Left lung (tissue), 10 donors: Measurements from ENCODE around the gene ZFP64. TPM values are rescaled to one million over a fixed set of nuclear protein-coding genes. Genes with fewer than 3 reads are reported as not detected.

Experiments
- ATAC-seq: fragments of 200-7000 bp; cut with Tn5 transposase; one replicate; pipeline ENCODE4 v1.9.1; 2020; ENCODE audit warnings: moderate library complexity
- DNase-seq, 4 donors: peaks; one replicate each; pipeline ENCODE4 v3.0.0-alpha.2; 2013 to 2020
- H3K27ac ChIP-seq, 2 donors: fragments of 200-600 bp; sonication (generic) in 1 of 2; one replicate each; pipeline versions ENCODE4 v1.5.0 to v1.8.0; 2020 to 2021
- H3K27me3 ChIP-seq, 2 donors: fragments of 200-600 bp; sonication (generic) in 1 of 2; one replicate each; pipeline versions ENCODE4 v1.5.0 to v1.8.0; 2020 to 2021
- H3K36me3 ChIP-seq, 2 donors: fragments of 200-600 bp; sonication (generic) in 1 of 2; one replicate each; pipeline versions ENCODE4 v1.5.0 to v1.8.0; 2020 to 2021
- H3K4me1 ChIP-seq, 2 donors: fragments of 200-600 bp; one replicate each; pipeline ENCODE4 v1.8.0; 2021
- H3K4me3 ChIP-seq, 2 donors: fragments of 200-600 bp; sonication (generic) in 1 of 2; one replicate each; pipeline versions ENCODE4 v1.5.0 to v1.8.0; 2020 to 2021; ENCODE audit warnings: mild to moderate bottlenecking in 1 of 2
- H3K9me3 ChIP-seq, 2 donors: fragments of 200-600 bp; sonication (generic) in 1 of 2; one replicate each; pipeline versions ENCODE4 v1.5.0 to v1.8.0; 2020 to 2021
- intact Hi-C, 2 donors: fragments of 100-400 bp; cut with DNase I; formaldehyde crosslinking; loops; one replicate each; pipeline versions ENCODE4 v1.11.2 to v1.14.2; 2022
- polyA plus RNA-seq, 6 donors: library from polyadenylated mRNA; unstranded; fragments of 120-200 nt; gene quantifications; one replicate each; pipeline ENCODE4 v1.2.1, GENCODE V29; 2013; ENCODE audit not compliant: insufficient read length in 6 of 6
- total RNA-seq, 2 donors: library from RNA; stranded (reverse); fragmentation: NEBNext Ultra II Directional; extraction: Animal tissue kit (Norgen Biotek cat#: 25700); gene quantifications; one replicate each; pipeline ENCODE4 v1.2.1, GENCODE V29; 2021
- TF ChIP-seq, protein P1 (sequence below), 2 donors: fragments of 200-600 bp; sonication (generic) in 1 of 2; IDR thresholded peaks; one replicate each; pipeline versions ENCODE4 v1.5.0 to v1.8.0; 2021; ENCODE audit warnings: antibody characterized with exemption in 2 of 2
- donor health status: DM: no; HTN: yes; CAD: no.
- donor health status: DM: no; HTN: no; CAD: no.

Gene ZFP64
- total and polyA plus RNA-seq, 8 donors: 10.8 to 22.1 (median 18.7) TPM

DNA sequence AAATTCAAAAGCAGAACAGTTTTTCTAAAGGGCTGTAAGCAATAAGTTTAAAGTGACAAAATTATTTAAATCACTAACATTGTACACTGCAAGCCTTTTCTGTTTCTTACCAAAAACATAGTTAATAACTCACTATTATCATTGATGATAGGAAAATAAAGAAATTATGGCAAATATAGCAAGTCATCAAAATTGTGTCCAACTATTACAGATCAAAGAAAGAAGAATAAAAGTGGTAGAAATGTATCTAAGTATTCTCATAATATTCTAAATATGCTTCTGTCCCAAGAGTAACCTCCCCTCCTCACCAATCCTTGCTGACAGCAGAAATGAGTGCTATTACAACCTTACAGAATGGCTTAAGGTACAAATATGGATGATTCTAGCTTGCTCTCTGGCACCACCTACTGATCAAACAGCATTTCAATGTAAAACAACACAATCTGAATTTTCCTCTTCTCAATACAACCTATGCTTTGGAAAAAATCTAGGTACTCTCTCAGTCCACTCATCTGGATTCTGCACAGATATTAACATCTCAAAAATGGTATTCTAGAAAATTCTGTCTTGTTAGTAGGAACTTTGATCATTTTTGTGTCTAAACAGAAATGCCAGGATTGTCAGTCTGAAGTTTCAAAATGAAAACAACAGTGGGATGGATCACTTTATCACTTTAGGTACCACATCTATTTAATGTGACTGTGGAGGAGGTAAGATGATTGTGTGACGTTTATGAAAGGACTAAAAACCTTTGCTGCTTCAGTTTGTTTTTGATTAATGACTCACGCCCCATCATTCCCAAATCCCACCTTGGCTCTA is 40.9 kb downstream of the ZFP64 start:
- no peaks in the 10 kb centered on the region for H3K9me3 ChIP-seq
- ATAC-seq: peak; percentile 76

DNA sequence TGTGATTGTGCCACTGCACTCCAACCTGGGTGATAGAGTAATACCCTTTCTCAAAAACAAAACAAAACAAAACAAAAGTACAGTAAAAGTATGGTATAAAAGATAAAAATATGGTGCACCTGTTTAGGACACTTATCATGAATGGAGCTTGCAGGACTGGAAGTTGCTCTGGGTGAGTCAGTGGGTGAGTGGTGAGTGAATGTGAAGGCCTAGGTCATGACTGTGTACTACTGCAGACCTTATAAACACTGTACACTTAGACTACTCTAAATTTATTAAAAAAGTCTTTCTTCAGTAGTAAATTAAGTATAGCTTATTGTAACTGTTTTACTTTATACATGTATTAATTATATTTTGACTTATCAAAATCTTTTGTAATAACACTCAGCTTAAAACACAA is 46.0 kb downstream of the ZFP64 start:
- peaks cover 0 to 3% of the 10 kb centered on the region in 2 donors for H3K9me3 ChIP-seq
- no peak overlapping the region for H3K27ac ChIP-seq
- intact Hi-C loops: no loop called here
- H3K4me1 ChIP-seq: no peaks in the 10 kb centered on the region
- DNase-seq (no peak), ATAC-seq (no peak)
- TF ChIP-seq, protein P1, sequence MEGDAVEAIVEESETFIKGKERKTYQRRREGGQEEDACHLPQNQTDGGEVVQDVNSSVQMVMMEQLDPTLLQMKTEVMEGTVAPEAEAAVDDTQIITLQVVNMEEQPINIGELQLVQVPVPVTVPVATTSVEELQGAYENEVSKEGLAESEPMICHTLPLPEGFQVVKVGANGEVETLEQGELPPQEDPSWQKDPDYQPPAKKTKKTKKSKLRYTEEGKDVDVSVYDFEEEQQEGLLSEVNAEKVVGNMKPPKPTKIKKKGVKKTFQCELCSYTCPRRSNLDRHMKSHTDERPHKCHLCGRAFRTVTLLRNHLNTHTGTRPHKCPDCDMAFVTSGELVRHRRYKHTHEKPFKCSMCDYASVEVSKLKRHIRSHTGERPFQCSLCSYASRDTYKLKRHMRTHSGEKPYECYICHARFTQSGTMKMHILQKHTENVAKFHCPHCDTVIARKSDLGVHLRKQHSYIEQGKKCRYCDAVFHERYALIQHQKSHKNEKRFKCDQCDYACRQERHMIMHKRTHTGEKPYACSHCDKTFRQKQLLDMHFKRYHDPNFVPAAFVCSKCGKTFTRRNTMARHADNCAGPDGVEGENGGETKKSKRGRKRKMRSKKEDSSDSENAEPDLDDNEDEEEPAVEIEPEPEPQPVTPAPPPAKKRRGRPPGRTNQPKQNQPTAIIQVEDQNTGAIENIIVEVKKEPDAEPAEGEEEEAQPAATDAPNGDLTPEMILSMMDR (IDR thresholded peaks at IDR 0.05): no peak
- H3K4me3 ChIP-seq: no peak overlapping the region
- H3K36me3 ChIP-seq: no peaks in the 10 kb centered on the region
- no peaks in the 10 kb centered on the region for H3K27me3 ChIP-seq

More for the DNA sequence above, 40.9 kb downstream of the ZFP64 start:
- Histone ChIP-seq H3K4me3 (no peak overlapping the region), H3K4me1 (no peaks in the 10 kb centered on the region), H3K36me3 (peaks cover 0 to 27% of the 10 kb centered on the region in 2 donors), H3K27me3 (no peaks in the 10 kb centered on the region), H3K27ac (no peak overlapping the region)
- peak in 2 of 4 donors; percentile 44 to 56 for DNase-seq
- intact Hi-C loops: no loop called here
- TF ChIP-seq, protein P1 (IDR thresholded peaks at IDR 0.05): peak; percentile 48 to 76

DNA sequence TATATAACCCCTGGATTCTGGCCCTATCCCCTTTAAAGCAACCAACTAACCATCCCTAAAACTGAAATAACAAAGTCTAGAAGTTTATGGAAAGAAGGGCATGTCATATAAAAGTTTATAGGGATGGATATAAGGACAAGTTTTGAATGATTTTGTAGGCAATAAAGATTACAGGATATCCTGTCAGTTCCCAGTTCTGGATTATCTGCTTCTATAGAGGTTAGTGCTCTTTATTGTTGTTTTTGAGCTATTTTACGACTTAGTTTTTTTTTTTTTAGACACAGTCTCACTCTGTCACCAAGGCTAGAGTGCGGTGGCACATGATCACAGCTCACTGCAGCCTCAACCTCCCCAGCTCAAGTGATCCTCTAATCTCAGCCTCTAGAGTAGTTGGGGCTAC is 48.3 kb downstream of the ZFP64 start:
- Histone ChIP-seq H3K27me3 (no peaks in the 10 kb centered on the region), H3K4me3 (no peak overlapping the region), H3K9me3 (peaks cover 0 to 3% of the 10 kb centered on the region in 2 donors), H3K36me3 (no peaks in the 10 kb centered on the region), H3K4me1 (no peaks in the 10 kb centered on the region), H3K27ac (no peak overlapping the region)
- intact Hi-C loops: no loop called here
- ATAC-seq (no peak), DNase-seq (no peak)
- TF ChIP-seq, protein P1 (IDR thresholded peaks at IDR 0.05): no peak

DNA sequence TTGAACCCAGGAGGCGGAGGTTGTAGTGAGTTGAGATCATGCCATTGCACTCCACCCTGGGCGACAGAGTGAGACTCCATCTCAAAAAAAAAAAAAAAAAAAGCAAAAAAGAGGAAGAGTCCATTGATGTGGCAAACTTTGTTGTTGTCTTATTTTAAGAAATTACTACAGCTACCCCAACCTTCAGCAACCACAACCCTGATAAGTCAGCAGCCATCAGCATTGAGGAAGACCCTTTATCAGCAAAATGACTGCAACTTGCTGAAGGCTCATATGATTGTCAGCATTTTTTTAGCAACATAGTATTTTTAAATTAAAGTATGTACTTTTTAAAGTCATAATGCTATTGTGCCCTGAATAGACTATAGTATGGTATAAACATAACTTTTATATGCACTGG is 48.8 kb downstream of the ZFP64 start:
- no peaks in the 10 kb centered on the region for H3K4me1 ChIP-seq
- TF ChIP-seq, protein P1 (IDR thresholded peaks at IDR 0.05): no peak
- H3K27ac ChIP-seq: no peak overlapping the region
- H3K27me3 ChIP-seq: no peaks in the 10 kb centered on the region
- H3K4me3 ChIP-seq: no peak overlapping the region
- H3K36me3 ChIP-seq: no peaks in the 10 kb centered on the region
- H3K9me3 ChIP-seq: peaks cover 0 to 3% of the 10 kb centered on the region in 2 donors
- no peak for DNase-seq
- ATAC-seq: no peak
- intact Hi-C loops: no loop called here

DNA sequence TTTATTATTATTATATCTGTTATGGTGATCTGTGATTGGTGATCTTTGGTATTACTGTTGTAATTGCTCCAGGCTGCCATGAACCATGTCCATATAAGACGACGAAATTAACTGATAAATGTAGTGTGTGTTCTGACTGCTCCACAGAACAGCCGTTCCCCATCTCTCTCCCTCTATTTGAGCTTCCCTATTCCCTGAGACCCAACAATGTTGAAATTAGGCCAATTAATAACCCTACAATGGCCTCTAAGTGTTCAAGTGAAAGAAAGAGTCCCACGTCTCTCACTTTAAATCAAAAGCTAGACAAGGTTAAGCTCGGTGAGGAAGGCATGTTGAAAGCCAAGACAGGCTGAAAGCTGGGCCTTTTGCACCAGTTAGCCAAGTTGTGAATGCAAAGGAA is 51.6 kb downstream of the ZFP64 start:
- DNase-seq: peak in 2 of 4 donors; percentile 19 to 40
- ATAC-seq: no peak
- Histone ChIP-seq H3K4me1 (no peaks in the 10 kb centered on the region), H3K4me3 (no peak overlapping the region), H3K27me3 (no peaks in the 10 kb centered on the region), H3K27ac (no peak overlapping the region), H3K9me3 (peaks cover 0 to 3% of the 10 kb centered on the region in 2 donors), H3K36me3 (no peaks in the 10 kb centered on the region)
- TF ChIP-seq, protein P1 (IDR thresholded peaks at IDR 0.05): no peak
- intact Hi-C loops: no loop called here
